Measurements from ENCODE around the gene DNAJC28. TPM values are rescaled to one million over a fixed set of nuclear protein-coding genes. Genes with fewer than 3 reads are reported as not detected.

DNAJC28 gene
- total and polyA plus RNA-seq, 9 of the 15 experiments (the other 6 are each of a cell fraction or from before 2014, with no cell fraction given) = 0.68 to 2.5 (median 1.1) TPM

- TF ChIP-seq TRIM25 (IDR thresholded peaks at IDR 0.05; ENCODE audit: borderline replicate concordance) = no peak
- no peak for TF ChIP-seq MXD1 (CRISPR knock-in tag; IDR thresholded peaks at IDR 0.05; ENCODE audit: borderline replicate concordance, poor library complexity, severe bottlenecking)
- TF ChIP-seq BCL6 (CRISPR knock-in tag; IDR thresholded peaks at IDR 0.05) = no peak
- TF ChIP-seq ZBED1 (IDR thresholded peaks at IDR 0.05) = no peak
- TF ChIP-seq CEBPZ (IDR thresholded peaks at IDR 0.05; ENCODE audit: borderline replicate concordance, low read depth, low read length) = no peak
- TF ChIP-seq KAT7 (CRISPR knock-in tag; IDR thresholded peaks at IDR 0.05; ENCODE audit: borderline replicate concordance) = 0 out of 2 replicates have a peak, but pooled peaks have one; percentile 60
- TF ChIP-seq L3MBTL2 (IDR thresholded peaks at IDR 0.05) = peak; percentile 75
- TF ChIP-seq SNIP1 (IDR thresholded peaks at IDR 0.05; ENCODE audit: low read depth) = no peak
- no peak for TF ChIP-seq E4F1 (CRISPR knock-in tag; IDR thresholded peaks at IDR 0.05; ENCODE audit: borderline replicate concordance)
- no peak for TF ChIP-seq HSF4 (CRISPR knock-in tag; IDR thresholded peaks at IDR 0.05; ENCODE audit: borderline replicate concordance)
- TF ChIP-seq NFATC3 (IDR thresholded peaks at IDR 0.05) = no peak
- no peak for TF ChIP-seq NFRKB (IDR thresholded peaks at IDR 0.05; ENCODE audit: low read depth)
- no peak for TF ChIP-seq NRF1 (conservative IDR thresholded peaks at IDR 0.05 in 1 of 2, IDR thresholded peaks at IDR 0.05 in 1 of 2)
- no peak for TF ChIP-seq RAD51 (IDR thresholded peaks at IDR 0.05; ENCODE audit: borderline replicate concordance, low read depth)
- TF ChIP-seq ZNF431 (CRISPR knock-in tag; IDR thresholded peaks at IDR 0.05) = 0 out of 2 replicates have a peak, but pooled peaks have one; percentile 47
These were observed 12.4 kb downstream of the DNAJC28 start (continued) for GRCh38 chr21:33478935-33479678.

Measured in K562 (cell line).